HG03139 (cell line): Measurements from ENCODE around the gene NOS1.

Source experiments
- ATAC-seq: cut with Tn5 transposase; IDR thresholded peaks from one replicate; pipeline ENCODE4 v1.9.1; 2021; ENCODE audit not compliant: unreplicated experiment

The NOS1 gene

GRCh38 chr12:117333331-117333881, 28.0 kb downstream of the NOS1 start:
- no peak for ATAC-seq

GRCh38 chr12:117331691-117332090, 29.7 kb downstream of the NOS1 start:
- ATAC-seq, result no peak

GRCh38 chr12:117330441-117331113, 30.8 kb downstream of the NOS1 start:
- no peak for ATAC-seq

- no peak for ATAC-seq
These were observed 31.7 kb downstream of the NOS1 start for GRCh38 chr12:117329756-117330155.

GRCh38 chr12:117328556-117329100, 32.8 kb downstream of the NOS1 start:
- no peak for ATAC-seq

- no peak for ATAC-seq
These were observed 39.0 kb downstream of the NOS1 start for GRCh38 chr12:117322428-117322827.

- no peak for ATAC-seq
These were observed 39.9 kb downstream of the NOS1 start for GRCh38 chr12:117321572-117321971.

GRCh38 chr12:117318591-117318990, 42.8 kb downstream of the NOS1 start:
- ATAC-seq, result no peak

GRCh38 chr12:117316336-117316735, 45.1 kb downstream of the NOS1 start:
- no peak for ATAC-seq

GRCh38 chr12:117313926-117314325, 47.5 kb downstream of the NOS1 start:
- no peak for ATAC-seq

- ATAC-seq, result no peak
These were observed 48.7 kb downstream of the NOS1 start for GRCh38 chr12:117312770-117313169.

- no peak for ATAC-seq
These were observed 52.0 kb downstream of the NOS1 start for GRCh38 chr12:117309276-117309925.

- ATAC-seq, result no peak
These were observed 61.3 kb downstream of the NOS1 start for GRCh38 chr12:117300174-117300573.

- no peak for ATAC-seq
These were observed 62.7 kb downstream of the NOS1 start for GRCh38 chr12:117298648-117299225.

GRCh38 chr12:117298191-117298590, 63.2 kb downstream of the NOS1 start:
- ATAC-seq, result no peak

- ATAC-seq, result no peak
These were observed 67.2 kb downstream of the NOS1 start for GRCh38 chr12:117294189-117294603.

GRCh38 chr12:117293510-117293909, 67.9 kb downstream of the NOS1 start:
- ATAC-seq, result no peak

GRCh38 chr12:117292688-117293087, 68.7 kb downstream of the NOS1 start:
- ATAC-seq, result no peak

- no peak for ATAC-seq
These were observed 77.3 kb downstream of the NOS1 start for GRCh38 chr12:117284140-117284539.

GRCh38 chr12:117282490-117282889, 78.9 kb downstream of the NOS1 start:
- ATAC-seq, result no peak

- no peak for ATAC-seq
These were observed 81.3 kb downstream of the NOS1 start for GRCh38 chr12:117280019-117280680.
